GM21447 (cell line): ENCODE measurements around the gene MAD1L1.
A peak's percentile ranks its signal among the peaks of the same experiment; 100 is the strongest.
"Not testable (repeated sequence)": the region's sequence is repeated elsewhere in the genome, so short reads cannot be mapped to it uniquely, and the experiment has no call there.

Experiments used
- ATAC-seq: cut with Tn5 transposase; IDR thresholded peaks from one replicate; pipeline ENCODE4 v1.9.1; 2021; ENCODE audit not compliant: unreplicated experiment

MAD1L1 gene

DNA sequence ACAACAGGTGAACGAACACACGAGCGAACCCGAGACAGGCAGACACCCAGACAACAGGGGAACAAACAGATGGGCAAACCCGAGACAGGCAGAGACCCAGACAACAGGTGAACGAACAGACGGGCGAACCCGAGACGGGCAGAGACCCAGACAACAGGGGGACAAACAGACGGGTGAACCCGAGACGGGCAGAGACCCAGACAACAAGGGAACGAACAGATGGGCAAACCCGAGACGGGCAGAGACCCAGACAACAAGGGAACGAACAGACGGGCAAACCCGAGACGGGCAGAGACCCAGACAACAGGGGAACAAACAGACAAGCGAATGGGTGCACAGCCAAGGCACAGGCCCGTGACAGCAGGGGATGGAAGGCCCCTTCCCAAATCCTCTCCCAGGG lies 298.0 kb downstream of the MAD1L1 start:
- ATAC-seq, result no peak

- no peak for ATAC-seq
Observed at GRCh38 chr7:1934017-1934416, 298.7 kb downstream of the MAD1L1 start.

- no peak for ATAC-seq
Observed at GRCh38 chr7:1933066-1933750, 299.5 kb downstream of the MAD1L1 start.

DNA sequence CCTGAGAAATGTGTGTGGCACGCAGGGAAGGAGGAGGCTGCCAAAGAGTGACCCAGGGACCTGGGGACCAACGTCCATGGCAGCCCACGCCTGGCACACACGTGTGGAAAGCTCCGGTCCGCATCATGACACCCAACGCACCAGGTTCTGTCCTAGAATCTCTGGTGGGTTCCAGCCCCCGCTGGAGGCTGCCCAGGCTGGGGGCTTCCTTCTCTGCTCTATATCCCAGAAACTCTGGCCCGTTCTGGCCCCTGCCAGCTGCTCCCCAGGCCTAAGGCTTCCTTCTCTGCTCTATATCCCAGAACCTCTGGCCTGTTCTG lies 300.8 kb downstream of the MAD1L1 start:
- ATAC-seq, result no peak

DNA sequence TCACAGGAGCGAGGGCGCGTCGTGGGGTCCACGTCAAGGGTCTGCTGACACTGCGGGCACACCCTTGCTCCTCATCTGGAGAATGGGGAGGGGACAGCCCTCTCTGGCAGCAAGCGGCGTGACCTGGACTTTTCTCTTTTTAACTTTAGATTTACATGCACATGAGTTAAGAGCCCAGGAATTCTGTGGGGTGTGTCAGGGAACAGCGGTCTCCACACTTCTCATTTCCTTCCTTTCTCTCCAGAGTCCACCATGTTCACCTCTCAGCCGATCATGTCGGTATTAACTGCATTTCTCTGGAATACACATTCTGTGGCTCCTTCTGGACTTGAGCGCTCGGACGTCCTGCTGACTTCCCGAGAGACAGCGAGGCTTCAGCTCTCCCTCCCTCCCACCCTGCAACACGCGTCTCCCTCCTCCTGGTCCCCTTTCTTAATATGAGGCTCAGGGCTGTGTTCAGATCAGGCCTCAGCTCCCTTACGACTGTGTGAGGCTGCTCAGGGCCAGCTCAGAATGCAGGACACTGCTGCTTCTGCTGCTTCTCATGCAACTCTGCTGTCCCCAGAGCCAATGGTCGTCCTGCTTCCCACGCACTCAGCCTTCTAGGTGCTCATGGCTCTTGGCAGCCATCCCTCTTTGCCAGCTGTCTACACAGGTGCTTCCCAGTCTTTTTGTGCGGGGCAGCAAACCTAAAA lies 301.3 kb downstream of the MAD1L1 start:
- no peak for ATAC-seq

DNA sequence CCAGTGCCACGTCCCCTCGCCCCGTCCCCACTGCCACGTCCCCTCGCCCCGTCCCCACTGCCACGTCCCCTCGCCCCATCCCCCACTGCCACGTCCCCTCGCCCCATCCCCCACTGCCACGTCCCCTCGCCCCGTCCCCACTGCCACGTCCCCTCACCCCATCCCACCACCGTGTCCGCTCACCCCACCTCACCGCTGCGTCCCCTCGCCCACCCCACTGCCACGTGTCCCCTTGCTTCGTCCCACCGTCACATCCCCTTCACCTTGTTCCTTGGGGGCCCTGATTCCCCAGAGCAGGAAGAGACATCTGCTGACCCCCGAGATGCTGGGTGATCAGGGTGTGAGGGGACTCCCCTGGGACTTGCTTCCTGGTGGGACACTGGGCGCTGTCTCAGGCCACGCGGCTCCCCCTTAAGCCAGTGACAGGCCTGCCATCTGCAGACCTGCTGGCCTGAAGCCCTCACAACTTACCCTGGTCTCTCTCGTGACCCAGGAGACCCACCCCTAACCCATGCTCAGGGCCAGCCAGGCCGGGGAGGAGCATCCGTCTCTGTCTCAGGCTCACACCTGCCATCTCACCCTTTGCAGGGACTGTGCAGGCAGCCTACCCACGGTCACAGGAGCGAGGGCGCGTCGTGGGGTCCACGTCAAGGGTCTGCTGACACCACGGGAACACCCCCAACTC lies 302.2 kb downstream of the MAD1L1 start:
- ATAC-seq, result no peak

DNA sequence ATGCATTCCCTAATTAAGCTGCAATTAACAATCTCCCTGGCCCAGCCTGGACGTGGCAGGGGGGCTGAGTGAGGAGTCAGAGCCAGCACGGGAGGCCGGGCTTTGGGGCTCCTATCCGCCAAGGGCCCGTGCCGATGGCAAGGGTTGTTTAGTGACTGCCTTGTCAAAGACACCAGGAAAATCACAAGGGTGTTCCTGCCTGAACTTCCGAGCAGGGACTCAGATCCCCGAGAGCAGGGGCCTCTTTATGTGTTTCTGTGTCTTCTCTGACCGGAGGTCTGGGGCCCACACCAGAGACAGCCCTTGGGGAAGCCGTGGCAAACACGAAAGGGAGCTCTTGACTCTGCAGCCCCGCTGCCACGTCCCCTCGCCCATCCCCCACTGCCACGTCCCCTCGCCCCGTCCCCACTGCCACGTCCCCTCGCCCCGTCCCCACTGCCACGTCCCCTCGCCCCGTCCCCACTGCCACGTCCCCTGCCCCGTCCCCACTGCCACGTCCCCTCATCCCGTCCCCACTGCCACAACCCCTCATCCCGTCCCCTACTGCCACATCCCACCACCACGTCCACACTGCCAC lies 303.3 kb downstream of the MAD1L1 start:
- ATAC-seq, result not testable (repeated sequence)

DNA sequence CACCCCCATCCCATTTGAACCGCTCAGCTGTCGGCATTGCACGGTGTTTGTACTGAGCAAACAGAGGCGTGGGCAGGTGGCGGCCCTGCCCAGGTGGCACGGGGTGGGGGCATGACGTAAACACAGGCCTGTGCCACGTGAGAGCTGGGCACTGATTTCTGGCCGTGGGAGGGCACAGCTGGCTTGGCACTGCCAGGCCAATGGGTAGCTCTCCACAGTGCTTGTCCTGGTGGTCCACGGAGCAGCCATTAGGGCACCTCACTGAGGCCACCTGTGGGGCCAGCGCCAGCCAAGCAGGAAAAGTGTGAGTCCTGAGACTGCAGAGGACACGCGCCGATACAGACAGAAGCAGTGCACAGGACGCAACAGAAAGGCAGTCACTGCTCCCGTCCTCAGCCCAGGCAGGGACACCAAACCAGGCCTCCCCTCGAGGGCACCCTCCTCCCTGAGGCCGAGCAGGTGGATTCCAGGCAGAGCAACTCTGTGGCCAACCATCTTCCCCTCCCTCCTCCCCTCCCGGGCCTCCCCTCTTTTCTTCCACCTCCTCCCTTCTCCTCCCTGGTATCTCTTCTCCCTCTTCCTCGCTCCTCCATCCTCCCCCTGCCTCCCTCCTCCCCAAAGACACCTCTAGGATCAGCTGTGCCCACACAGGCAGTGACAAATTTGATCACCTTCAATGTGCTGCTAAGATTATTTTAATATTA lies 303.9 kb downstream of the MAD1L1 start:
- no peak for ATAC-seq

DNA sequence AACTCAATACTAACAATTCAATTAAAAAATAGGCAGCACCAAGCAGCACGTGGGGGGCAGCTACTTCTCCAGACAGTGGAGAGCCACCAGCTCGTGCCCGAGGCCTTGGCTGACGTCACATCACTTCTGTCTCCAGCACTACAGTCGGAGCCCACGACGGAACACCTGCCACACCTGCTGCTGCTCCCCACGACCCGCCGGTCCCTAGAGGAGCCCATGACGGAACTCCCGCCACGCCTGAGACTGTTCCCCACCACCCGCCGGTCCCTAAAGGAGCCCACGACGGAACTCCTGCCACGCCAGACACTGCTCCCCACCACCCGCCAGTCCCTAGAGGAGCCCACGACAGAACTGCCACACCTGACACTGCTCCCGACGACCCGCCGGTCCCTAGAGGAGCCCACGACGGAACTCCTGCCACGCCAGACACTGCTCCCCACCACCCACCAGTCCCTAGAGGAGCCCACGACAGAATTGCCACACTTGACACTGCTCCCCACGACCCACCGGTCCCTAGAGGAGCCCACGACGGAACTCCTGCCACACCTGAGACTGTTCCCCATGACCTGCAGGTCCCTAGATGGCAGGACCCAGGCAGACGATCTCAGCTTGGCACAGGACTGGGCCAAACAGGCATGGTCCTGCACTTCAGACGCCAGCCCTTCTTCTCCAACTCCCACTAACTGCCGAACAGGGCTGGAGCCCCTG lies 304.7 kb downstream of the MAD1L1 start:
- no peak for ATAC-seq

GRCh38 chr7:1926908-1927306 lies 305.8 kb downstream of the MAD1L1 start:
- no peak for ATAC-seq

- no peak for ATAC-seq
Observed at GRCh38 chr7:1925973-1926907, 306.5 kb downstream of the MAD1L1 start.

DNA sequence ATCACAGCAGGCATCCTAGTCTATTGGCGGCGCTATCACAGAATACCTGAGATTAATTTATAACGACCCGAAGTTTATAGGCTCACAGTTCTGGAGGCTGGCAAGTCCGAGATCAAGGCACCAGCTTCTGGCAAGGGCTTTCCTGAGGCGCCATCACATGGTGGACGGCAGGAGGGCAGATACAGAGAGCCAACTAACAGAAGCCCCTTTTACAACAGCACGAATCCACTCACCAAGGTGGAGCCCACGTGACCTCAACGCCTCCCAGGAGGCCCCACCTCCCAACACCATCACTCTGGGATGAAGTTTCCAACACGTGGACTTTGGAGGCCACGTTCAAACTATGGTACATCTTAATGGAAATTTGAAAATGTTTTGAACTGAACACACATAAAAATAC lies 307.4 kb downstream of the MAD1L1 start:
- ATAC-seq, result no peak

DNA sequence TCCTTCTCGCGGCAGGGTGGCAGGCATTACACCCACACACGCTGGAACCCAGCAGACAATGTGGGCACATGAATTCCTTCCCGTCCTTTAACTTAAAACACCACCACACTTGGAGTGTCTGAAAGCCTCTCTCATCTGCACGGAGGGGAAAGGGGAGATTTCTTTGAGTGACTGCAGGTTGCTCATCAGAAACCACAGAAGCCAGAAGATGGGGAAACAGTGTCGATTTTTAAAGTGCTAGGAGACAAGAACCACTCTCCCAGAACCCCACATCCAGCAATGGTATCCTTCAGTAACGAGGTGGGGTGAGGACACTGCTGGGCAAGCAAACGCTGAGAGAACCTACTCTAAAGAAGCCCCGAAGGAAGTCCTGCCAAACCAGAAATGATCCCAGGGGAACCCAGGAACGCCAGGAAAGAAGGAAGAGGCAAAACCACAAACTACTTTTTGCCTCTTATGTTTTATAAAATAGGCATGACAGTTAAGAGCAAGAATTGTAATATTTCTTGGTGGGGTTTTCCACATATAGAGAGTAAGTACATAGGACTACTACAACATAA lies 308.4 kb downstream of the MAD1L1 start:
- ATAC-seq, result no peak

GRCh38 chr7:1923409-1924257 lies 309.1 kb downstream of the MAD1L1 start:
- no peak for ATAC-seq

GRCh38 chr7:1922870-1923236 lies 309.9 kb downstream of the MAD1L1 start:
- ATAC-seq, result no peak

- ATAC-seq, result no peak
Observed at GRCh38 chr7:1922071-1922869, 310.5 kb downstream of the MAD1L1 start.

GRCh38 chr7:1920881-1921280 lies 311.9 kb downstream of the MAD1L1 start:
- no peak for ATAC-seq

- ATAC-seq, result peak; percentile 51
Observed at GRCh38 chr7:1920266-1920681, 312.5 kb downstream of the MAD1L1 start.
